Uterus (tissue), 4 donors: ENCODE measurements around the gene RAP1B. TPM values are rescaled to one million over a fixed set of nuclear protein-coding genes. Genes with fewer than 3 reads are reported as not detected.

ENCODE experiments used
- DNase-seq, 2 donors: peaks; one replicate each; pipeline ENCODE4 v3.0.0-alpha.2; 2019 to 2020
- H3K27ac ChIP-seq, 2 donors: fragments of 200-600 bp; sonication (generic); 1 replicate in 1 of 2; 2 replicates in 1 of 2; pipeline ENCODE4 v1.5.1; 2016 to 2018
- H3K27me3 ChIP-seq, 2 donors: fragments of 200-600 bp; sonication (generic); one replicate each; pipeline ENCODE4 v1.5.1; 2018 to 2019; ENCODE audit warnings: control low read depth in 1 of 2
- H3K36me3 ChIP-seq, 2 donors: fragments of 200-600 bp; sonication (generic); one replicate each; pipeline ENCODE4 v1.5.1; 2019; ENCODE audit warnings: control low read depth in 1 of 2
- H3K4me1 ChIP-seq, 2 donors: fragments of 200-600 bp; sonication (generic); one replicate each; pipeline ENCODE4 v1.5.1; 2018 to 2019; ENCODE audit warnings: control low read depth in 1 of 2
- H3K4me3 ChIP-seq, 2 donors: fragments of 200-600 bp; sonication (generic); 1 replicate in 1 of 2; 2 replicates in 1 of 2; pipeline ENCODE4 v1.5.1; 2018 to 2019; ENCODE audit warnings: mild to moderate bottlenecking in 1 of 2
- H3K9me3 ChIP-seq, 2 donors: fragments of 200-600 bp; sonication (generic); one replicate each; pipeline ENCODE4 v1.5.1; 2019; ENCODE audit warnings: control low read depth in 1 of 2
- CTCF ChIP-seq, 4 experiments: fragments of 200-600 bp in 2 of 4; fragments of 450-650 bp in 2 of 4; sonication (generic) in 2 of 4; IDR thresholded peaks; one replicate each; pipeline ENCODE4 v1.5.1; 2016 to 2019; ENCODE audit warnings: antibody characterized with exemption in 4 of 4, mild to moderate bottlenecking in 2 of 4, moderate library complexity in 1 of 4
- POLR2A ChIP-seq, 2 donors: fragments of 450-650 bp; IDR thresholded peaks; one replicate each; pipeline ENCODE4 v1.6.1; 2016; ENCODE audit warnings: antibody characterized with exemption in 2 of 2, mild to moderate bottlenecking in 1 of 2, moderate library complexity in 1 of 2
- intact Hi-C: fragments of 100-400 bp; cut with DNase I; formaldehyde crosslinking; loops from one replicate; pipeline ENCODE4 v1.15.1; 2023; ENCODE audit warnings: low total_unique reads
- total RNA-seq, 4 donors: library from RNA; depleted of rRNA in 3 of 4; stranded (reverse); fragments of >200 nt in 3 of 4; gene quantifications; one replicate each; pipeline versions ENCODE4 v1.1.0 to v1.2.4, GENCODE V29; 2014 to 2023
- donor health status: DM: yes; HTN: yes; CAD: no.

RAP1B gene
- total RNA-seq, 4 donors from 2014 or later, result 166 to 257 (median 214) TPM

- Histone ChIP-seq H3K36me3 (no peaks in the 10 kb centered on the region), H3K27ac (no peak overlapping the region), H3K9me3 (no peaks in the 10 kb centered on the region), H3K27me3 (no peaks in the 10 kb centered on the region), H3K4me3 (no peak overlapping the region), H3K4me1 (no peaks in the 10 kb centered on the region)
- TF ChIP-seq POLR2A (IDR thresholded peaks at IDR 0.05) (no peak), CTCF (IDR thresholded peaks at IDR 0.05) (no peak)
- no peak for DNase-seq
- intact Hi-C loops, result no loop called here
These were observed 29.8 kb upstream of the RAP1B start for GRCh38 chr12:68580911-68581310.

- H3K27me3 ChIP-seq, result no peaks in the 10 kb centered on the region
- no peak for TF ChIP-seq CTCF (IDR thresholded peaks at IDR 0.05)
- TF ChIP-seq POLR2A (IDR thresholded peaks at IDR 0.05), result no peak
- intact Hi-C loops, result no loop called here
These were observed 28.8 kb upstream of the RAP1B start for GRCh38 chr12:68581926-68582325.

GRCh38 chr12:68585966-68586365 is 24.7 kb upstream of the RAP1B start:
- no peak overlapping the region for H3K4me3 ChIP-seq
- no peaks in the 10 kb centered on the region for H3K36me3 ChIP-seq
- H3K27ac ChIP-seq, result no peak overlapping the region
- H3K4me1 ChIP-seq, result no peaks in the 10 kb centered on the region
- TF ChIP-seq POLR2A (IDR thresholded peaks at IDR 0.05) (no peak), CTCF (IDR thresholded peaks at IDR 0.05) (no peak)
- intact Hi-C loops, result no loop called here
- no peaks in the 10 kb centered on the region for H3K27me3 ChIP-seq
- peaks cover 0 to 10% of the 10 kb centered on the region in 2 donors for H3K9me3 ChIP-seq
- no peak for DNase-seq

More at GRCh38 chr12:68581926-68582325, 28.8 kb upstream of the RAP1B start:
- H3K27ac ChIP-seq, result no peak overlapping the region
- no peak for DNase-seq
- H3K4me1 ChIP-seq, result no peaks in the 10 kb centered on the region
- H3K4me3 ChIP-seq, result no peak overlapping the region
- no peaks in the 10 kb centered on the region for H3K36me3 ChIP-seq
- H3K9me3 ChIP-seq, result no peaks in the 10 kb centered on the region

DNA sequence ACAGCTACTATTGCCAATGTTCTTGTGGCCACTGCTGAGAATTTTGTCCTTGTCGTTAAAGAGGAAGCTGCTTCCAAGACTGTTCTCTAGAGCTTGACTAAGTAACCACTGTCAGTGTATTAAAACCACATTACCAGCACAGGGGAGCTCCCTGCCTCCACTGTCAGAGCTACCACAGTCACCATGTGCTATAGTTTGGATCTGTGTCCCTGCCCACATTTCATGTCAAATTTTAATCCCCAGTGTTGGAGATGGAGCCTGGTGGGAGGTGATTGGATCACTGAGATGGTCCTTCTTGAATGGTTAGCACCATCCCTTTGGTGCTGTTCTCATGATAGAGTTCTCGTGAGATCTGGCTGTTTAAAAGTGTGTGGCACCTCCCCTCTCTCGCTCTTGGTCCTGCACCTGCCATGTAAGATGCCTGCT is 23.2 kb upstream of the RAP1B start:
- TF ChIP-seq POLR2A (IDR thresholded peaks at IDR 0.05) (no peak), CTCF (IDR thresholded peaks at IDR 0.05) (no peak)
- no peak overlapping the region for H3K27ac ChIP-seq
- intact Hi-C loops, result no loop called here
- no peaks in the 10 kb centered on the region for H3K36me3 ChIP-seq
- peaks cover 0 to 10% of the 10 kb centered on the region in 2 donors for H3K9me3 ChIP-seq
- no peaks in the 10 kb centered on the region for H3K4me1 ChIP-seq
- no peak overlapping the region for H3K4me3 ChIP-seq
- no peak for DNase-seq
- no peaks in the 10 kb centered on the region for H3K27me3 ChIP-seq

DNA sequence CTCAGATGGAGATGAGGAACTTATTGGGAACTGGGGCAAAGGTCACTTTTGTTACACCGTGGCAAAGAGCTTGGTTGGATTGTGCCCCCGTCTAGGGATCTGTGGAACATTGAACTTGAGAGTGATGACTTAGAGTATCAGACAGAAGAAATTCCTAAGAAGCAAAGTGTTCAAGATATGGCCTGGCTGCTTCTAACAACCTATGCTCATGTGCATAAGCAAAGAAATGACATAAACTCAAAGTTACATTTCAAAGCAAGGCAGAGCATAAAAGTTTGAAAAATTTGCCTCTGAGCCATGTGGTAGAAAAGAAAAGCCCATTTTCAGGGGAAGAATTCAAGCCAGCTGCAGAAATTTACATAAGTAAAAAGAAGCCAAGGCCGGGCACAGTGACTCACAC is 21.5 kb upstream of the RAP1B start:
- H3K36me3 ChIP-seq, result no peaks in the 10 kb centered on the region
- DNase-seq, result no peak
- intact Hi-C loops, result no loop called here
- H3K27me3 ChIP-seq, result no peaks in the 10 kb centered on the region
- peaks cover 0 to 17% of the 10 kb centered on the region in 2 donors for H3K9me3 ChIP-seq
- H3K4me1 ChIP-seq, result no peaks in the 10 kb centered on the region
- TF ChIP-seq CTCF (IDR thresholded peaks at IDR 0.05) (no peak), POLR2A (IDR thresholded peaks at IDR 0.05) (no peak)
- no peak overlapping the region for H3K4me3 ChIP-seq
- H3K27ac ChIP-seq, result no peak overlapping the region
